Hematopoietic multipotent progenitor cell treated with erythropoietin and hydrocortisone succinate and interleukin-3 and kit ligand, for 17 days (in vitro differentiated cells): ENCODE results near the gene ETV1.

Source experiments
- DNase-seq: peaks from one replicate; pipeline ENCODE4 v3.0.0-alpha.2; 2015; ENCODE audit warnings: low spot score

The ETV1 gene

DNA sequence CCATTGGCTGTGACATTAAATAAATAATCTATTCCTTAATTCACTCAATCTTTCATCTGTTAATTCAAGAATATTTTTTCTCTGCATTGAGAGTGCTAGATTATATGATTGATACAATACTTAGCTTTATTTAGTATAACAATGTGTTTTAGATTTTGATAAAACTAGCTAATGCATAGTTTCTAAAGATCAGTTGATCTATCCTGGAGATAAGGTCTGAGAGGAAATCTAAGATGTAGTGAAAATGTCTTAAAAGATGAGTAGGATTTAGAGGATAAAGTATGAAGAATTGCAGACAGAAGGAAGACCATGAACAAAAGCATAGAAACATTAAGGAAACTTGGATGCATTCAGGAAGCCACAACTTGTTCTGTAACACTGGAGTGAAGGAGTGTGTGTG lies 110.3 kb downstream of the ETV1 start:
- DNase-seq, result no peak

DNA sequence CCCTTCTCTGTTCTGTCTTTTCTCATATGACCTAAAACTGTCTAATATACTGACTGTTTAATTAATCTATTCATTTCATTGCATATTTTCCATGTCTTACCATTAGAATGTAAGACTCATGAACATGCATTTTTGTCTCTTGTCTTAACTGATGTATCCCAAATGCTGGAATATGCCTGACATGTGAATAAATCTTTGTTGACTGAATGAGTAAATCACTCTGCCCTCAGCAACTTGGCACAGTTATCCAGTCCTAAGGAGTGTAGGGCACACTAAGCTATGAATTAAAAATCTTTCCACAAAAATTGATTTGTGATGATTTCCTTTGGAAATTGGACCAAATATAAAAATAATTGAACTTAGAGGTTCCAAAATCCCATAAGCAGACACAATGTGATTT lies 111.3 kb downstream of the ETV1 start:
- no peak for DNase-seq

DNA sequence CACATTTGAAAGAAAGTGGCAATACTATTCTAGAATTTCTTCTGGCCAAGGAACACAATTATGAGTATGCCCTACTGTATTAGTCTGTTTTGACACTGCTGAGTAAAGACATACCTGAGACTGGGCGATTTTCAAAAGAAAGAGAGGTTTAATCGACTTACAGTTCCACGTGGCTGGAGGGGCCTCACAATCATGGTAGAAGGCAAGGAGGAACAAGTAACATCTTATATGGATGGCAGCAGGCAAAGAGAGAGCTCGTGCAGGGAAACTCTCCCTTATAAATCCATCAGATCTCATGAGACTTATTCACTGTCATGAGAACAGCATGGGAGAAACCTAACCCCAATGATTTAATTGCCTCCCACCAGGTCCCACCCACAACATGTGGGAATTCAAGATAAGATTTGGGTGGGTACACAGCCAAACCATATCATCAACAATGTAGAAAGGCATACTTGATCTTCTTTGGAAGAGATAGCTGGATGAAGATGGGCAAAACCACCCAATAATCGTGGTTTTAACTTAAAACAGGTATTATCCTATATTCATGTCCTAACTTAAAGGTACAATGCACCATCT lies 113.9 kb downstream of the ETV1 start:
- DNase-seq, result no peak

- no peak for DNase-seq
These were observed 114.7 kb downstream of the ETV1 start for GRCh38 chr7:13874783-13875182.

DNA sequence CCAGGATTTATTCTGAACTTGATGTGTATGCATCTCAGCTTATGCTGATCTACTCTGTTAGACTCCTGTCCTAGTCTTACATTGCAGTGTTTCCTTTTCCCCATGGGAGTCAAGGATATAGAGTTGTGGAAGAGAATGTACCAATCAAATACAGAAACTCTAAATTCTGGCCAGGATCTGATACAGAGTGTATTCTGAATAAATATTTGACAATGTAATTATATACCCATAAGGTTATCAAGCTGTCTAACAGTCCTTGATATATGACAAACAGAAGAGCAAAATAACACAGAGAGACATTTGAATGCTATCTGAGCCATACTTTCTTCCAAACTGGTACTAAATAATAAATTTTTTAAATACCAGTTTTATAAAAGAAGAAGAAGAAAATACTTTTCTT lies 116.8 kb downstream of the ETV1 start:
- DNase-seq, result no peak

DNA sequence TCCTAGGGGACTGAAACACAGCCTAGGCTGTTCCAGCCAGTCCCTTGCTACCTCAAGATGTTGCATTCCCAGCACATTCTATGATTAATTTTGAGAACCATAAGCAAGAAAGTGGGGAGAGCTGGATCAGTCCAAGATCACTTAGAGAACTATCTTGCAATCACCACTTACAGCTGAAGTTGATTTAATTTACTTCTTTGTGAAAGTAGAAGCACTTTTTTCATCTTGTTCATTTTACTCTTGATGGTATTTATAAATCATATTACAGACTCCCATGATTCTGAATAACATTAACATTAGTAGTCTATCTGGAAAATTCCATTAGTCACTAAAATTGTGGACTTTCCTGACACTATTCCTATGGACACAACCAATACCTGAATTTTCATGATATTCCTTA lies 118.5 kb downstream of the ETV1 start:
- no peak for DNase-seq

DNA sequence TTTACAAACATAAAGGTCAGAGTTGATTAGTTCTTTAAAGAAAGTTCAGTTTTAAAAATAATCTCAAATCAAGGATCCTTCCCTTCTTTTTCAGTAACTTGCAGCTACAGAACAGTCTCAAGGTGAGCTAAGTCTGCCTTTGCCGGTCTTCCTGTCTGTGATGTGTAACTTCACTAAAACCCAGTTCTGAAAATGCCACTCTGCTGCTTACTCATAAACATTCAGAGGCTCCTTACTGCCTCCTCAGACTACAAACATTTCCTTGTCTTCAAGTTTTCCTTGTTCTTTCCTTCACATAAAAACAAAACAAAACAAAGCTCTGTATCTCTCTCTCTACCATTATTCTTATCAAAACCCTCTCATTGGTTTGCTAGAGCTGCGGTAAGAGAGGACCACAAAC lies 128.7 kb downstream of the ETV1 start:
- DNase-seq, result no peak

GRCh38 chr7:13856012-13856411 lies 133.5 kb downstream of the ETV1 start:
- no peak for DNase-seq

GRCh38 chr7:13852281-13852968 lies 137.0 kb downstream of the ETV1 start:
- no peak for DNase-seq

DNA sequence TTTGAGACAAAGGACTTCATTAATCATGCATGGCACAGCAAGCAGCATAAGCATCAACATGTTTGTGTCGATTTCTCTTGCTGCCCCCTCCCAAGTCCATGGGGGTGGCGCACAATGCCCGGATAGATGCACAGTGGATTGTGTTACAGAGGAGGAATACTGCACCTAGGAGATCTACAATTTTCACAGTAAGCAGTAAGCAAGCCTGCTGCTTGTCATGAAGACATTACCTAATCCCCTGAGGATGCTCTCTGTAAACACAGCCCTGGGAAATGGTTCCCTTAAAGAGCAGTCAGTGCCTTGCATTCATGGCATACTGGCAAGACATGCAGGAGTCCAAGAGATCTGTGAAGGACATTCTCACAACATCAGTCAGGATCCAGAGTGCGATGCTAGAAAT lies 137.7 kb downstream of the ETV1 start:
- DNase-seq, result no peak

GRCh38 chr7:13850185-13850752 lies 139.2 kb downstream of the ETV1 start:
- no peak for DNase-seq

- DNase-seq, result no peak
These were observed 140.1 kb downstream of the ETV1 start for GRCh38 chr7:13849163-13849892.

DNA sequence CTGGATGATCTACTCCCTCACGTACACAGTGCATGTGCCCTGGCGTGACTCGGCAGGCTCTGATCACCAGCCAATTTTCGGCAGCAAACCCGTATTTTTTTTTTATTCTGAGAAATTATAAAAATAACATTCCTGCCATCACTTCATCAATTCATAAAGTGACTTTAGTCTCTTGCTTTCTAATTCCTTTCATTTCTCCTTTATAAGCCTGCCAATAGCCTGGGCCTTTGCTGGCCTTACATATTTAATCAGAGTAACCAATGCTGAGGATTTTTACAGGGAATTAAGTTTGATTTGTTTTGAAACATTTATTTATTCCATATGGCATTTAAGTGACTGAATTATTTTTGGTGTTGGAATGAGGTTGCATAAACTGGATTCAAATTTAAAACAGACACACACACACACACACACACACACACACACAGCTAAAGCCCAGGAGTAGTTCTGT lies 140.8 kb downstream of the ETV1 start:
- DNase-seq, result no peak

DNA sequence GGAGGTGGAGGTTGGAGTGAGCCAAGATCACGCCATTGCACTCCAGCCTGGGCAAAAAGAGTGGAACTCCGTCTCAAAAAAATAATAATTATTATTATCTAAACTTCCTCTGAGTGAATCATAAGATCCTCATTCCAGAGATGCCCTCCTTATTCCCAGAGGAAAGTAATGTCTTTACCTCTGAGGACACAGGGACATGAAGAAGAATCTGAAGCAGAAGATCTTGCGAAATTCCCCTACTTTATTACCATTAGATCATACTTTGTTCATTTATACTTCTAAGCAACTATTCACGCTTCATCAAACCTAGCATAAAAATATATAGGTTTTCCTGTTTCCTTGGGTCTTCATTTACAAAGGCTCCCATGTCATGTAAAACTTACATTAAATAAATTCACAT lies 143.1 kb downstream of the ETV1 start:
- DNase-seq, result no peak

GRCh38 chr7:13845601-13846000 lies 143.9 kb downstream of the ETV1 start:
- no peak for DNase-seq

- DNase-seq, result no peak
These were observed 144.5 kb downstream of the ETV1 start for GRCh38 chr7:13844954-13845353.

- no peak for DNase-seq
These were observed 148.2 kb downstream of the ETV1 start for GRCh38 chr7:13841284-13841683.
